Measurements from ENCODE around the gene SDHB. TPM values are rescaled to one million over a fixed set of nuclear protein-coding genes. Genes with fewer than 3 reads are reported as not detected.
A peak's percentile ranks its signal among the peaks of the same experiment; 100 is the strongest.

SDHB gene
- total and polyA plus RNA-seq, 10 of the 15 experiments (the other 5 are each of a cell fraction or from before 2014, with no cell fraction given): 101 to 319 (median 188) TPM

DNA sequence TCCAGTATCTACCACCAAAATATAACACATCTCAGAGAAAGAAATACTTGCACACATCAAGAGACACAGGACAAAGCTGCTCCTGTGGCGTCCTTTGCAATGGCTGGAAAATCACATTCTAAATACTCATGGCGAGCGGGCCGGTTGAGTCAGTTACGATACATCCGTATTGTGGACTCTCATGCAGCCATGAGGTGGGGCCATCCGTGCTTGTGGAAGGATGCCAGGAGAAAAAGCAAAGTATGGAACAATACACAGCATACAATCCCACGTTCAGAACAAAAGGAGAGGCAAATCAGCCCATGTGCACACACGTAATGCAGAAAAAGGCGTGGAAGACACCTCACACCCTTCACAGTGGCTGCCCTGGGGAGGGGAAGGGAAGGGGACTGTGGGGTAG lies 55.2 kb downstream of the SDHB start:
- H3K9ac ChIP-seq (ENCODE audit: control insufficient read depth, insufficient read depth, low read length): no peak overlapping the region
- in situ Hi-C loops (cut with MboI): no loop called here
- H3K27ac ChIP-seq (ENCODE audit: control insufficient read depth, insufficient read depth): no peak overlapping the region
- H3K9me3 ChIP-seq (replicated peaks; ENCODE audit: control insufficient read depth, insufficient read depth, low read length): no peaks in the 10 kb centered on the region
- peaks cover 0 to 3% of the 10 kb centered on the region in 2 experiments; a peak in 1 of 4 replicates for H3K36me3 ChIP-seq (ENCODE audit: control insufficient read depth in 2 of 2, insufficient read depth in 2 of 2, low read length in 1 of 2)
- TF ChIP-seq, protein P1, sequence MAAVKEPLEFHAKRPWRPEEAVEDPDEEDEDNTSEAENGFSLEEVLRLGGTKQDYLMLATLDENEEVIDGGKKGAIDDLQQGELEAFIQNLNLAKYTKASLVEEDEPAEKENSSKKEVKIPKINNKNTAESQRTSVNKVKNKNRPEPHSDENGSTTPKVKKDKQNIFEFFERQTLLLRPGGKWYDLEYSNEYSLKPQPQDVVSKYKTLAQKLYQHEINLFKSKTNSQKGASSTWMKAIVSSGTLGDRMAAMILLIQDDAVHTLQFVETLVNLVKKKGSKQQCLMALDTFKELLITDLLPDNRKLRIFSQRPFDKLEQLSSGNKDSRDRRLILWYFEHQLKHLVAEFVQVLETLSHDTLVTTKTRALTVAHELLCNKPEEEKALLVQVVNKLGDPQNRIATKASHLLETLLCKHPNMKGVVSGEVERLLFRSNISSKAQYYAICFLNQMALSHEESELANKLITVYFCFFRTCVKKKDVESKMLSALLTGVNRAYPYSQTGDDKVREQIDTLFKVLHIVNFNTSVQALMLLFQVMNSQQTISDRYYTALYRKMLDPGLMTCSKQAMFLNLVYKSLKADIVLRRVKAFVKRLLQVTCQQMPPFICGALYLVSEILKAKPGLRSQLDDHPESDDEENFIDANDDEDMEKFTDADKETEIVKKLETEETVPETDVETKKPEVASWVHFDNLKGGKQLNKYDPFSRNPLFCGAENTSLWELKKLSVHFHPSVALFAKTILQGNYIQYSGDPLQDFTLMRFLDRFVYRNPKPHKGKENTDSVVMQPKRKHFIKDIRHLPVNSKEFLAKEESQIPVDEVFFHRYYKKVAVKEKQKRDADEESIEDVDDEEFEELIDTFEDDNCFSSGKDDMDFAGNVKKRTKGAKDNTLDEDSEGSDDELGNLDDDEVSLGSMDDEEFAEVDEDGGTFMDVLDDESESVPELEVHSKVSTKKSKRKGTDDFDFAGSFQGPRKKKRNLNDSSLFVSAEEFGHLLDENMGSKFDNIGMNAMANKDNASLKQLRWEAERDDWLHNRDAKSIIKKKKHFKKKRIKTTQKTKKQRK (IDR thresholded peaks at IDR 0.05; ENCODE audit: low read depth, low read length): no peak
- TF ChIP-seq MYC (IDR thresholded peaks at IDR 0.05; ENCODE audit: insufficient read depth, insufficient read length, insufficient replicate concordance, low read length, severe bottlenecking) (no peak), MEF2A (IDR thresholded peaks at IDR 0.05; ENCODE audit: insufficient read depth, low read depth, low read length) (no peak)
- TF ChIP-seq, protein P2, sequence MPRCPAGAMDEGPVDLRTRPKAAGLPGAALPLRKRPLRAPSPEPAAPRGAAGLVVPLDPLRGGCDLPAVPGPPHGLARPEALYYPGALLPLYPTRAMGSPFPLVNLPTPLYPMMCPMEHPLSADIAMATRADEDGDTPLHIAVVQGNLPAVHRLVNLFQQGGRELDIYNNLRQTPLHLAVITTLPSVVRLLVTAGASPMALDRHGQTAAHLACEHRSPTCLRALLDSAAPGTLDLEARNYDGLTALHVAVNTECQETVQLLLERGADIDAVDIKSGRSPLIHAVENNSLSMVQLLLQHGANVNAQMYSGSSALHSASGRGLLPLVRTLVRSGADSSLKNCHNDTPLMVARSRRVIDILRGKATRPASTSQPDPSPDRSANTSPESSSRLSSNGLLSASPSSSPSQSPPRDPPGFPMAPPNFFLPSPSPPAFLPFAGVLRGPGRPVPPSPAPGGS (IDR thresholded peaks at IDR 0.05; ENCODE audit: borderline replicate concordance, insufficient read depth, low read depth, low read length, poor library complexity, severe bottlenecking): peak; percentile 17
- H3K4me1 ChIP-seq (ENCODE audit: control insufficient read depth, insufficient read depth, low read length): no peaks in the 10 kb centered on the region
- no peaks in the 10 kb centered on the region for H4K20me1 ChIP-seq (ENCODE audit: control insufficient read depth, insufficient read depth)
- no peak for ATAC-seq
- SMC1A ChIA-PET (ENCODE audit: uncharacterized antibody, unreplicated experiment): no interaction called here
- no peaks in the 10 kb centered on the region for H3K79me2 ChIP-seq (ENCODE audit: control insufficient read depth, insufficient read depth, low read length)
- no peak overlapping the region for H2AFZ ChIP-seq (ENCODE audit: control insufficient read depth, low read depth, low read length)
- RAD21 ChIA-PET (ENCODE audit: unreplicated experiment): interaction anchor here (0.6 kb wide), 1 partner anchor 14 kb away, joined by 3 read pairs; no protein-coding TSS in a partner anchor
- H3K4me3 ChIP-seq: no peak overlapping the region
- 86% methylated on average over 10 of the region's 10 CpGs for WGBS (ENCODE audit: insufficient coverage, insufficient replicate concordance, low lambda C conversion rate, missing lambda C conversion rate)
- BruUV-seq (replicated peaks): no TSS peak
- no peak for DNase-seq (ENCODE audit: low read depth, low spot score)
- FAIRE-seq: no peak
- no peaks in the 10 kb centered on the region for H3K27me3 ChIP-seq (replicated peaks in 1 of 2; ENCODE audit: control insufficient read depth in 2 of 2, insufficient read depth in 2 of 2, low read length in 1 of 2)
- no peak overlapping the region for H3K4me2 ChIP-seq (ENCODE audit: control insufficient read depth, insufficient read depth)
- CTCF ChIA-PET: no interaction called here
- POLR2A ChIA-PET: no interaction called here
- intact Hi-C loops (cut with micrococcal nuclease; ENCODE audit: unreplicated experiment): no loop called here

All from GM12878 (cell line).